Ecto neural progenitor cell (in vitro differentiated cells): ENCODE data around the gene VEGFD.

Source experiments
- DNase-seq: peaks from one replicate; pipeline ENCODE4 v3.0.0-alpha.2; 2018; ENCODE audit warnings: low spot score

Gene VEGFD

GRCh38 chrX:15301924-15302323 is 82.3 kb downstream of the VEGFD start:
- no peak for DNase-seq

GRCh38 chrX:15299941-15300851 is 84.0 kb downstream of the VEGFD start:
- DNase-seq: no peak

DNA sequence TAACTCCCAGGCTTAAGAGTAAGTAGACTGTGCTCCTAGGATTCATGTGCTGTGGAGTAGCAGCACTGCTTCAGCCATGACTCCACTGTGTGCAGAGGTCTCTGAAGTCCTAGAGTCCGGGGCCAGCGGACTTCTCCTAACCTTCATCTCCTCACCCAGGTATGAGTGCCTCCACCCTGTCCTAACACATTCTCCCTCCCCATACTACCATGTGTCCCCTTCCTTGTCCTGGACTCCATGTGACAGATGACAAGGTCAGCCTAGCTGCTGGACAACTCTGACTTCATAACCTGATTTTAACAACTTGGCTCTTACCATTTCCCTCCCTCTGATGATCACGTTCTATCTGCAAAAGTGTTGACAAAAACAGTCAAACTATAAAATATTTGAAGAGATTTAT is 85.4 kb downstream of the VEGFD start:
- DNase-seq: no peak

DNA sequence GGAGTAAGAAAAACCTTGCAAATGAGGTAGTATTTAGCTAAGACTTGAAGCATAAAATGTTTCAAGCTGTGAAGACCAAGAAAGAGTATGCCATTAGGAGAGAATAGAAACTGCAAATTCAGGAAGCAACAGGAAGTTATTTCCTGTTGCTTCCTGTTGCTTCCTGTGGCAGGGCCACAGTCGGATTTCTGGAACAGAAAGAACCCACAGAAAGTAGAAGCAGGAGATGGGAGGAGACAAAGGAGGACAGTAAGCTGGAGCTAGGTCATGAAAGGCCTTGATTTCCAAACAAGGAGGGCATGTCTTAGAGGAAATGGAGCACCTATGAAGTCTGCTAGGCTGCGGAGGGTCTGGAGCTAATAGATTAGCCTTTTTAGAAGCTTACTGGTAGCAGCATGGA is 86.0 kb downstream of the VEGFD start:
- no peak for DNase-seq
